ENCODE data around the gene ATP11B. TPM values are rescaled to one million over a fixed set of nuclear protein-coding genes. Genes with fewer than 3 reads are reported as not detected.

ATP11B gene
- total and polyA plus RNA-seq, 3 donors from 2014 or later = 65.8 to 138 (median 114) TPM

- DNase-seq = no peak
- TF ChIP-seq CTCF (IDR thresholded peaks at IDR 0.05) (no peak), POLR2A (IDR thresholded peaks at IDR 0.05) (no peak)
- Histone ChIP-seq H3K4me1 (no peaks in the 10 kb centered on the region), H3K27me3 (no peaks in the 10 kb centered on the region), H3K27ac (no peak overlapping the region), H3K9me3 (no peaks in the 10 kb centered on the region), H3K36me3 (ENCODE audit: low read depth, missing control alignments) (no peaks in the 10 kb centered on the region), H3K4me3 (no peak overlapping the region)
- intact Hi-C loops (cut with DNase I; ENCODE audit: low total_unique reads) = no loop called here
Measured at GRCh38 chr3:182785756-182786155, 7.5 kb upstream of the ATP11B start.

GRCh38 chr3:182786564-182787196, 6.6 kb upstream of the ATP11B start:
- intact Hi-C loops (cut with DNase I; ENCODE audit: low total_unique reads) = no loop called here
- WGBS, 2 donors = 76 to 85% methylated on average over 5 of the region's 5 CpGs
- TF ChIP-seq CTCF (IDR thresholded peaks at IDR 0.05) (no peak), POLR2A (IDR thresholded peaks at IDR 0.05) (no peak)
- no peaks in the 10 kb centered on the region for H3K27me3 ChIP-seq
- no peaks in the 10 kb centered on the region for H3K36me3 ChIP-seq (ENCODE audit: low read depth, missing control alignments)
- H3K4me1 ChIP-seq = no peaks in the 10 kb centered on the region
- DNase-seq = no peak
- H3K4me3 ChIP-seq = no peak overlapping the region
- H3K27ac ChIP-seq = no peak overlapping the region
- H3K9me3 ChIP-seq = no peaks in the 10 kb centered on the region

GRCh38 chr3:182787302-182788036, 5.8 kb upstream of the ATP11B start:
- Histone ChIP-seq H3K4me3 (no peak overlapping the region), H3K4me1 (no peaks in the 10 kb centered on the region), H3K27me3 (no peaks in the 10 kb centered on the region), H3K36me3 (ENCODE audit: low read depth, missing control alignments) (no peaks in the 10 kb centered on the region), H3K9me3 (no peaks in the 10 kb centered on the region), H3K27ac (no peak overlapping the region)
- TF ChIP-seq CTCF (IDR thresholded peaks at IDR 0.05) (no peak), POLR2A (IDR thresholded peaks at IDR 0.05) (no peak)
- intact Hi-C loops (cut with DNase I; ENCODE audit: low total_unique reads) = no loop called here
- no peak for DNase-seq
- 72 to 77% methylated on average over 12 of the region's 12 CpGs for WGBS, 2 donors

- intact Hi-C loops (cut with DNase I; ENCODE audit: low total_unique reads) = no loop called here
- H3K36me3 ChIP-seq (ENCODE audit: low read depth, missing control alignments) = no peaks in the 10 kb centered on the region
Measured at GRCh38 chr3:182789371-182789770, 3.9 kb upstream of the ATP11B start.

More at GRCh38 chr3:182789371-182789770, 3.9 kb upstream of the ATP11B start:
- Histone ChIP-seq H3K27ac (no peak overlapping the region), H3K4me3 (no peak overlapping the region), H3K4me1 (no peaks in the 10 kb centered on the region), H3K27me3 (no peaks in the 10 kb centered on the region), H3K9me3 (no peaks in the 10 kb centered on the region)
- TF ChIP-seq CTCF (IDR thresholded peaks at IDR 0.05) (no peak), POLR2A (IDR thresholded peaks at IDR 0.05) (no peak)
- no peak for DNase-seq
- WGBS, 2 donors = 50 to 58% methylated on average over 1 of the region's 1 CpG
